GM19372 (cell line): ENCODE results near the gene PIK3C2G.

Source experiments
- ATAC-seq: cut with Tn5 transposase; IDR thresholded peaks from one replicate; pipeline ENCODE4 v1.9.1; 2021; ENCODE audit warnings: mild to moderate bottlenecking, low read depth, moderate library complexity; ENCODE audit not compliant: unreplicated experiment

The PIK3C2G gene

DNA sequence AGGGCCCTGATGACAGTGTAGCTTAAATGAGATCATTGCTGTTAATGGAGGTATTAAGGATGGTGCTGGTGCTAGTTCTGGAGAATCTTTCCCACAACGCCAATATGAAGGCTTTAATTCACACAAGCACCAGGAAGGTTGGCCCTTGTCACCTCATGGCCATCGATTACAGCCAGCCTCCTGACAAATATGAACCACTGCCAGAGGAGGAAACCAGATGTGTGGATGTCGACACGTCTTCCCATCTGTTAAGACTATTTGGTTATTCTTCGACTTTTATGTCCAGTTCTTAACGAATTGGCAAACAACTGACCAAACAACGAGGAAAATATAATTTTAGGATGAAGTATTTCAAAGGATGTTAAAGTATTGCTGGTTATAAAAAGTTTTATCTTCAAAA, 79.5 kb downstream of the PIK3C2G start:
- ATAC-seq: no peak

DNA sequence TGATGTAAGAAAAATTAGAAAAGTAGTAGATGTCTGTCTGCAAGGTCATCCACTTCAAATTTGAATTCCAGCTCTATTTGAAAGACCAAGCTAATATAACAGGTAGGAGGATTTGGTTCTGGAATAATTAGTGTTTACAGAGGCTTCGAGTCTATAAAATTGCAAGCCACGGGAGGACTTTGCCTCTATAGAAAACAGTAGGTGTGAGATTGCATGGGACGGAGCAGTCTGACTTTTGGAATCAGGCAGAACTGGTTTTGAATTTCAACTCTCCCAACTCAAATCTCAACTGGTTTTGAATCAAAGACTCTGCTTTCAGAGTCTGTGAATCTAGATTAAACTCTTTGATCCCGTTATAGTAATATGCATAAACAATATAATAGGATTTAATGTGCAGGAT, 82.4 kb downstream of the PIK3C2G start:
- no peak for ATAC-seq

DNA sequence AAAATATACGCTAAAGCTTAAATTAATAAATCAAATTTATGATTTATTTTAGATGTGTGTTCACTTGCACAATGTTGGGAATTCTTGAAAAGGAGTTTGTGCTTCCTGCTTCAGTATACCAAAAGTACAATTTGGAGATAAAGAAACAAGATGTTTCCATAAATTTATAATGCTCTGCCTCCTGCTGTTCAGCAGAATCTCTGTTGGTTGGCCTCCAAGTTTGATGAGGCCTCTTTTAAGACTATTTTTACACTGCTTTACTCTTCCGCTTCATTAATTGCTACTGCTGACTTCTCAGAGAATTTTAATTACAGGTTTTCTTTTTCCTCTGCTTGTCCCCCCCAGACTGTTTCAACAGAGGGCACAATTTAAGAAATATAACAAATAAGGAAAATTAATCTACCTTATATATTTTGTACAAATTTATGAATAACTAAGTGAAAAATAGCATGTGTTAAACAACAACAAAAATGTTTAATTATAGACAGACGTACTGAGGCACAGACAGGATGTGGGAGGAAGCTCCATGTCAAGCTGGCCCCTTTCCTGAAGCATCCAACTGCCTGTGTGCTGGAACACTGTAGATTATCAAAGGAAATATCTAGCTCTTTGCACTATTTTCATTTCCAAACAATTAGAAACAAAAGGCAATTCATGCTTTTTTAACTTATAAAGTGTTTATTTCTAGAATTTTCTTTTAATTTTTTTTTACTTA, 83.9 kb downstream of the PIK3C2G start:
- no peak for ATAC-seq

DNA sequence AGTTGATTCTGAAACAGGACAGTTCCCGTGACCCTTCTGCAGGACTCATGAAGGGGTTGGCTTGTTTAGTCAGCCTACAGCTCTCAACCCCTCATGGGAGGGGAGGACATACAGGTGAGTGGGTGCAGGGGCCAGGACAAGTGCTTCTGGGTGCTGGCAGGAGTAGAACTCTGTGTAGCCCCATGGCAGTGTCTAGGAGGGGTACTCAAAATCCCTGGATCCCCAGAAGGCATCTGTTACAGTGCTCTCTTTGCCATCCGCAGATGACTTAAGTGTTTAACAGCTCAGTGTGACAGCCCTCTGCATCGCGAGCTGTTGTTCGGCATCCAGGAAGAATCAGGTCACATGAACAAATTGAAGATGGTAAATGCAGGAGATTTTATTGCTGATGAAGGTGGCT, 91.0 kb downstream of the PIK3C2G start:
- no peak for ATAC-seq

DNA sequence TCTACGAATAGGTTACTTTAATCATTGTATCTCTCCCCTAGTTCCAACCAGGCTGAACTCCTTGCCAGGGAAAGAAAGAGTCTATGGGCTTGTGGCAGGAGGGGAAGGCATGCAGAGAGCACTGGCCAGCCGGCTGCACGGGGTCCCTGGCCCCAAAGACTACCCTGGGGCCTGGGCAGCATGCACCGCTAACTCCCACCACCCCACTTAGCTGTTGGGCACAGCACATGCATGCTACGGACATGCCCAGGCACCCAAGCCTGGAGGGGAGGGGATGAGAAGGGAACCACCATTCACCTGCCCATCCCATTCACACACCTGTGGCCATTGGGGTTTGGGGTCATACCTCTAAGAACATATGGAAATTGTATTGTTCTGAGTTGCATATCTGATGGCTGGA, 94.1 kb downstream of the PIK3C2G start:
- no peak for ATAC-seq

DNA sequence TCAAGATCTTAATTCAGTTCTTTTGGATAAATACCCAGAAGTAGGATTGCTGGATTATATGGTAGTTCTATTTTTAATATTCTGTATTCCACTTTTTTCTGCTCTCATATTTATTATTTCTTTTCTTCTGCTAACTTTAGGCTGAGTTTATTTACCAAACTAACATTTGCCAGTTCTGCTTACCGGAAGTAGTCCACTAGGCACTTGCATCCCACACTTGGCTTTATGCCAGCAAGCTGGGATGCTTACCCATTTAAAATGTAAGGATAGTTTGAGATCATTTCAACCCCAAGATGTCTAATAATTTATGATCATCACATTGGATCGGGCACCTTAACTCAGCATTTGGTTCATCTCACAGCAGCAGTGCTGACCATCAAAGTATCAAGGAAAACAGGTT, 96.8 kb downstream of the PIK3C2G start:
- no peak for ATAC-seq

DNA sequence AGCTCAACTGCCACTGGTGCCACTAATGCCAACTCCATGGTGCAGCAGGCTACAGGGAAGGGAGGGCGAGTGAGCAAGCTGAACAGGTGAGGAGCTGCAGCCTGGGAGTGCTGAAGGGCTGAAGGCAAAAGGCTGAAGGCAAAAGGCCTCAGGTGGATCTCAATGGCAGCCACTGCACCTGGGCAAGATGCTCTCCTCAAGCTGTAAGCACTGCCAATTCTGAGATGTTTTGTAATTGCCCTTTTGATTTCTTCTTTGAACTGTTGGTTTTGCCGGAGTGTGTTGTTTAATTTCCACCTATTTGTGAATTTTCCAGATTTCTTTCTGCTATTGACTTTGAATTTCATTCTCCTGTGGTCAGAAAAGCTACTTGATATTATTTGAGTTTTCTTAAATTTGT, 97.6 kb downstream of the PIK3C2G start:
- no peak for ATAC-seq

DNA sequence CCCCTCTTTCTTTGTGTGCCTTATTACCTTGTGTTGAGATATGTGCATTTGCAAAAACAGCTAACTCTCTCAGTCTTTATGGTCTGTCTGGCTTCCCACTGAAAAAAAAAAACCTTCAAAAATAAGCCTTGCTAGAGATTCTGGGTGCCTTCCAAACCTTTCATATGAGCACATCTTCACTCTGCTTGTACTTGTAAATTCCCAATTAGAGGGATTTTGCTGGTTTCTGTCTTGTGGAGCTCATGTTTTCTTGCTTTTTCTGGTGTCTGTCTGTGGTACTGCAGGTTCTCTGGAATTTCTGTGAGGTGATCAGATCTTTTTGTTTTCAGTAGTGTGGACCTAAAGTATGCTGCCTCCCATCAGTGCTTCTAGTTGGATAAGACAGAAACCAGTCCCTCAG, 100.1 kb downstream of the PIK3C2G start:
- no peak for ATAC-seq

DNA sequence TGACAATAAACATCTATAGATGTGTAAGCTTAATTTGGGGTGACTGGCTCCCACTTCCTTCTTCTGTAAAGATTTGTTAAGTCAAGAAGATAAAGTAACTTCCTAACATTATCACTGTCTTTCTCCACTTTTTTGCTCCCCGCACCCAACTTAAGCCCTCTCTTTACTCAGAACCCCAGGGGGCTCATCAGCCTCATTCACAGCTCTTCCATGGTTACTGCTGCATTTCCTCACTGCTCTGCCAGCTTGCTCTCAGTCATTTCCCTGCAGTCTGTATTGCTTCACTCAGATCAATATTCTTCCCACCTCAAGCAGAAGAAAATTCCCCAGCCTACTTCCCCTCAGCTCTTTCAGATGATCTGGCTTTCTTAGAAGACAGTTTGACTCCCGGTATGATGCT, 102.0 kb downstream of the PIK3C2G start:
- no peak for ATAC-seq

DNA sequence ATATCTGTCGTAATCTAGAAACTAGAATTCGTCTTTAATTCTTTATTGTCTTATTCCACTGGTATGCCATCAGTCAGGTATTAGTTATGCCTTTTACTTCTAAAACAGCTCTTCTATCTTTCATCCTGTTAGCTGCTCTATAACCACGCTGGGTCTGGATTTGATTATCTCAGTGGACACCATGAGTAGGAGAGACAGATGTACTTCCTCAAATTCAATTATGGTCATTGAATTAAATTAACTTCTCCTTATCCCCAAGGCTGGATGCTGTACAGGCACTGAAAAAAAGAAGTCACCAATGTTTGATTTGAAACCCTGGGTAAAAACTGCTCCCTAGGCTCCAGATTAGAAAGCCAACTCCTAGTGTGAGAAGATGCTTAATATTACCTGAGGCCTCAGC, 107.3 kb downstream of the PIK3C2G start:
- ATAC-seq: no peak

DNA sequence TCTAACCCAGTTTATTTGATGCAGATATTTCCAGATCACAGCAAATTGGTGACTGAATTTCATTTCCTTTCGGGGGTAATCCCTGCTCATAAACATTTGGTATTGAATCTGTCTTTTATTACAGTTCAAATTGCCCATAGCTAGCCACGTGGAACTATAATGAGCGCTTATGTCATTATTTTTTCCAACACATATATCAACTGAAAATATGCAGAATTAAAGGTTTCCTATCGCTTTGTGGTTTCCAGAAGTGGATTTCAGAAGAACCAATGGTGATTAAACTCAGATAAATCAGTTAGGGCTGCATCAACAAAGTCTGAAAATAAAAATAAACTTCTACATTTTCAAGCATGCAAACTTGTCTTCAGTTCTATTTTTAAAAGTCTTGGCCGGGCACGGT, 111.9 kb downstream of the PIK3C2G start:
- ATAC-seq: no peak

DNA sequence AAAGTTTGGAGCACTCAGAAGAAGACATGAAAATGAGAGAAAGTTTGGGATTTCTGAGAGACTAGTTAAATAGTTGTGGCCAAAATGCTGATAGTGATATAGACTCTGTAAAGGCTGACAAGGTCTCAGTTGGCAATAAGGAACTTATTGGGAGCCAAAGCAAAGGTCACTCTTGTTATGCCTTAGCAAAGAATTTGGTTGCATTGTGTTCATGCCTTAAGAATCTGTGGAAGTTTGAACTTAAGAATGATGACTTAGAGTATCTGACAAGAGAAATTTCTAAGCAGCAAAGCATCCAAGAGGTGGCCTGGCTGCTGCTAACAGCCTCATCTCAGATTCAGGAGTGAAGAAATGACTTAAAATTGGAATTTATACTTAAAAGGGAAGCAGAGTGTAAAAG, 113.8 kb downstream of the PIK3C2G start:
- ATAC-seq: no peak

DNA sequence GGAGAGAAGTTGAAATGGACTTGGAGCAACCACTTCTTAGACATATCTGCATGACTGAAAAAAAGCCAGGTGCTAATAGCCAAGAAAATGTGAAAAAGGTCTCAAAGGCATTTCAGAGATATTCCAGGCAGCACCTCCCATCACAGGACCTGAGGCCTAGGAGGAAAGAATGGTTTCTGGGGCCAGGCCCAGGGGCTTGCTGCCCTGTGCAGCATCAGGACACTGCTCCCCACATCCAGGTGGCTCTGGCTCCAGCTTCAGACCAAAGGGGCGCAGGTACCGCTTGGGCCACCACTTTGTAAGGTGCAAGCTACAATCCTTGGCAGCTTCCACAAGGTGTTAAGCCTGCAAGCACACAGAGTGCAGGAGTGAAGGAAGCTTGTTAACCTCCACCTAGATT, 114.3 kb downstream of the PIK3C2G start:
- no peak for ATAC-seq

DNA sequence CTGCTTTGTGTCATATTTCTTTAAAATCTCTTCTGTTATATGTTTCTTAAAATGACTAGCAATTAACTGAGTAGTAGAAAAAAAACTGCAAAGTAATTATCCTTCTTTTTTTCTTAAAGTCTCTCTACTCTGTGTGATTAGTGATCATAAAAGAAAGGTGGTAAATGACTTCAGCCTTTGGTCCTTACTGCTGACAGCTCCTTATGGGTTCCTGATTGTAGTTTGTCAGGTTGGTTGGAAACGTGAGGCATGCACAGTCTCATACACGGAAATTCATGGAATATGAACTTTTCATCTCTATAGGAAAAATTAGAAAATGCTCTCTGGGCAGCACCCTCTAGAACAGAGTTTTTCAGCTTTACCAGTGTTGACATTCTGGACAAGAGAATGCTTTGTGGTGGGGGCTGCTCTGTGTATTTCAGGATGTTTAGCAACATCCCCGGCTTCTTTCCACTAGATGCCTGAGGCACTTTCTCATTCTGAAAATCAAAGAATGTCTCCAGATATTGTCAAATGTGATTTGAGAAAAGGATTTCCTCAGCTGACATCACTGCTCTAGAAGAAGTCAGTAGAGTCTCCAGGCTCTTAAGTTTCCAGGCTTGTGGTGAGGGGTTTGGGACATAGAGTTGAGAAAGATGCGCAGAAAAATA, 121.0 kb downstream of the PIK3C2G start:
- ATAC-seq: no peak

DNA sequence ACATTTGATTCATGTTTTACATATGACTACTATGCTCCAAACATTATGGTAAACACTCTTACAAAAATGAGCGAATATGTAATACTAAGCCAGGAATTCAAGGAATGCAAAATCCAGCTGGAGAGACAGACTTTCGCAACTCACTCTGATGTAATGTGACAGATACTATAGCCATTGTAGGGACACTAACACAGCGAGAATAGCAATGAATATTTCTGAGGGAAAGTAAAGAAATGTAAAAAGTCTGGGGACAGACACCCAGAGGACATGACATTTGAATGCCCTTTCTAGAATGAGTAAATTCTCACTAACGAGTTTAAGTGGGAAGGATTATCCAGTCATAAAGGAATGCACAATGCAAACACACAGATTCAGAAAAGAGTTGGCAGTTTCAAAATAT, 121.9 kb downstream of the PIK3C2G start:
- no peak for ATAC-seq

DNA sequence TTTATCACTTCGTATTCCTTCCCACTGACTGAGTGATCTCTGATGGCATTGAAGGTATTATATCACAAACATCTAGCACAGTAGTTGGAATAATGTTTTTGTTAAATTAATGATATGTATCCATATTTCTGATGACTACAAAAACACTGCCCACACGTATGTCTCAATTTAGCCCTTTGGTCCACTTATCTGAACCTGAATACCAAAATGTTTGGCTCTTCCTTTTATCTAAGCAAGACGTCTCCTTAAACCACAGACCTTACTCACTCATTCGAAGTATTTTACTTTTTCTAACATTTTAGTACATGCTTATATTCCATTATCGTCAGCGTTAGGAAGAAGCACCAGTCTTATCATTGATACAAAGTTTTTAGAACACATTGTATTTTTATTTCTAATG, 126.4 kb downstream of the PIK3C2G start:
- ATAC-seq: no peak

DNA sequence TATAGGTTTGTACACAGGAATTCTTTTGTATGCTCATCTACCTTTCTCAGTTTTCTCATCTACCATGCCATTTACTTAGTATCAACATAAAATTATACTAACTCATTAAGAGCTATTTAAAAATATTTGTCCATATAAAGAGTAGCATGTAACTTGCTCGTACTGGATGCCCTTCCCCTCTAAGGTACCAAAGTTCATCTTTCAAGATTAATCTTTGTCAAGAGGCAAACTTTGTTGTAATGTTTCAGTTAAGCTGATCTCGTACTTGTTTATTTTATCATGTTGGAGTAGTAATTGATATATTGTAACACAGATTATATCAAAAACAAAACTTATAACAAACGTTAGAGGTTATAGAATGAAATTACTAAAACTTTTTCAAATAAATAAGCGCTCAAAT, 128.5 kb downstream of the PIK3C2G start:
- no peak for ATAC-seq

DNA sequence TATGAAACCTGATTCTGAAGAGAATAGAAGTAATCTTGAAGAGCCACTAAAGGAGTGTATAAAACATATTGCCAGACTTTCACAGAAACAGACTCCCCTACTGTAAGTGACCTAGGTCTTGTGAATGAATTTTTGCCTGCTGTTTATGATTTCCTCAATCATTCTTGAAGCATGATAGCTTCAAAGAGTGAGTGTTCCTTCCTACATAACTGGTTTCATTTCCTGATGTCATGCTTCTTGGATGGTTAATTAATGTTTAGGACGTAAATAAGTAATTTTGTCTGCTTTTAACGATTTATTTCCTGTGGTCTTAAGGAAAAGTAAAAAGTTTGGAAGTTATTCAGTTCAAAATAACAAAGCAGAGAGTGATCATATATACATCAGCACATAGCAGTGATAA, 129.8 kb downstream of the PIK3C2G start:
- no peak for ATAC-seq

DNA sequence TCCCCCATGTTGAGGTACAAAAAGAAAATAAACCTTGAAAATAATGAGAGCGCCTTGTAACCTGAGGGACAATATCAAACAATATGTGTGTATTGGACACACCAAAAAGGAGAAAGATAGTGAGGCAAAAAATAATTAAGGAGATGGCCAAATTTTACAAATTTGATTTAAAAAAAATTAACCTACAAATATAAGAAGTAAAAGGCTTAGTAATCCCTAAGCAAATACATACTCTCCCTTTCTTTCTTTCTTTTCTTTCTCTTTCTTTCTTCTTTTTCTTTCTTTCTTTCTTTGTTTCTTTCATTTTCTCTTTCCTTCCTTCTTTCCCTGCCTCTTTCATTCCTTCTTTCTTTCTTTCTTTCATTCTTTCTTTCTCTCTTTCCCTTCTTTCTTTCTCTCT, 133.4 kb downstream of the PIK3C2G start:
- no peak for ATAC-seq

DNA sequence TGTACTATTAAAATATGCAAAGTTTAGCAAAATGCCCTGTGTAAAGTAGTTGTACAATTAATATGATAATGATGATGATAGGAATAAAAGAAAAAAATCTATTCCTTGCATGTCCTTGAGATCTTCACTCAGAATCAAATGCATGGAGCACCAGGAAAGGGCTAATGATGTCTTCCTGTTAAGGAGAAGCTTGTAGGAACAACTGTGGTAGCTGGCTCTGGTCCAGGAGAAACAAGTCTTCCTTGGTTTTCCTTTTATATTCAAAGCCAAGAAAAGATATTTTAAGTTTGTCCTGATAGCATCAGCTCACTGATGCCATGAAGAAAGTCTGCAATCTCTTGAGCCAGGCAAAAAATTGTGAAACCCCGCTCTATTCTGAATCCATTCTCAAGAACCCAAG, 138.9 kb downstream of the PIK3C2G start:
- no peak for ATAC-seq

DNA sequence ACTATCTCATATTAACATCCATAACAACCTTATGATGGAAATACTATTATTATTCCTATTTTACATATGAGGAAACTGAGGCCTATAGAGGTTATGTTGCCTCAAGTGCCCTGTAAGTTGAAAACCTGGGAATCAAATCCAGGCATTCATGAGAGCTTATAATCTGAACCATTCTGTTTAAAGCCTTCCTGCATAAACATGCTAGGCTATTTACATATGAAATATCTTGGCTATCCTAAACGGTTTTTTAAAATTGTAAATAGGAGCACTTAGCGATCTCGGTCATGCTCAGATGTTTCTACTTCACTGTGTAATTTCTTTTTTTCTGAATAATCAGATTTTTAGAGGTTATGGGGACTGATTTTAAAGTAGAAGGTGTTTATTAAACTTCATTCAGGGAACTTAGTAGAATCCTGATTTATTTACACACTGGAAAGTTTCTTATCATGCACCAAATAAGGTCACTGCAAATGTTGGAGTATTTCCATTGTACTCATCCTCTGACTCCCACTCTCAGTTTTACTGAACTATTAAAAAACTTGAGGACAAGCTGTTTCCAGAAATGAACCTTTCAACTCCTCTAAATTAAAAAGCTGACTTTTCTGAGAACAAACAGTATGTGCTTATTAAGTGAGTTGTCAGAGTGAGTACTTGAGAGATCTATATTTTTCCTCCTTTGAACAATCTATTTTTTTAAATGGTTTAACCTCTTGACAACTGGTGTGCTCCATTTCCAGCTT, 141.7 kb downstream of the PIK3C2G start:
- ATAC-seq: no peak

DNA sequence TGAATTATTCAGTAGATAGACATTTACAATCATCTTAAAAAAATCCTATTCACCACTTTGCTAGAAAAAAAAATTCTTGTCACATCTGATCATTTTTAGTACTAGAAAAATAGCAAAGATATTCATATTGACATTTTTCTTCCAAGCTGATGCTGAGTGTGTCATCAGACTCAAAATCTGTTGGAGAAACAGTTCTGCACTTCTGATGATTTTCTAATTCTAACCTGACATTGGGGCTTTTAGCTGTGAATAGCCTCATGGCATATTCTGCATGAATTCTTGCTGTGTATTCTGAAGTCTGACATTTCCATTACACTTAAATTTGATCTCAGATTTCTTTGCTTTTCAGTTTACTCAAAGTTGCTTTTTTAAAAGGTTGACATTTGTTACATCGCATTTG, 150.1 kb downstream of the PIK3C2G start:
- ATAC-seq: no peak
